Spleen (tissue), 7 donors: ENCODE measurements around the gene MOB2.

Source experiments
- CTCF ChIP-seq, 11 experiments: fragments of 200-600 bp in 7 of 11; fragments of 450-650 bp in 4 of 11; sonication (generic) in 4 of 11; IDR thresholded peaks in 8 of 11; conservative IDR thresholded peaks in 3 of 11; 1 replicate in 7 of 11; 2 replicates in 4 of 11; pipeline versions ENCODE4 v1.4.0 to v1.8.0; 2016 to 2021; ENCODE audit warnings: antibody characterized with exemption in 11 of 11, inconsistent platforms in 4 of 11, mild to moderate bottlenecking in 1 of 11
- POLR2AphosphoS5 ChIP-seq, 3 donors: sonication (generic); formaldehyde crosslinking; IDR thresholded peaks; one replicate each; pipeline ENCODE4 v1.5.1; 2017; ENCODE audit warnings: antibody characterized with exemption in 3 of 3
- donor health status: DM: no; HTN: no; CAD: no; lungs with moderate emphysema.
- donor health status: DM: no; HTN: no; CAD: no.
- donor health status: DM: no; HTN: no; CAD: no.

GRCh38 chr11:1456596-1457325 is 29.8 kb downstream of the MOB2 start:
- TF ChIP-seq POLR2AphosphoS5 (IDR thresholded peaks at IDR 0.05) (no peak), CTCF (IDR thresholded peaks at IDR 0.05 in 8 of 11, conservative IDR thresholded peaks at IDR 0.05 in 3 of 11) (no peak)
